GM21737 (cell line): ENCODE data around the gene TNNC2.

Source experiments
- ATAC-seq: cut with Tn5 transposase; IDR thresholded peaks from one replicate; pipeline ENCODE4 v1.9.1; 2021; ENCODE audit warnings: mild to moderate bottlenecking, moderate library complexity; ENCODE audit not compliant: unreplicated experiment

Gene TNNC2

GRCh38 chr20:45788351-45788750 lies 38.8 kb downstream of the TNNC2 start:
- no peak for ATAC-seq

DNA sequence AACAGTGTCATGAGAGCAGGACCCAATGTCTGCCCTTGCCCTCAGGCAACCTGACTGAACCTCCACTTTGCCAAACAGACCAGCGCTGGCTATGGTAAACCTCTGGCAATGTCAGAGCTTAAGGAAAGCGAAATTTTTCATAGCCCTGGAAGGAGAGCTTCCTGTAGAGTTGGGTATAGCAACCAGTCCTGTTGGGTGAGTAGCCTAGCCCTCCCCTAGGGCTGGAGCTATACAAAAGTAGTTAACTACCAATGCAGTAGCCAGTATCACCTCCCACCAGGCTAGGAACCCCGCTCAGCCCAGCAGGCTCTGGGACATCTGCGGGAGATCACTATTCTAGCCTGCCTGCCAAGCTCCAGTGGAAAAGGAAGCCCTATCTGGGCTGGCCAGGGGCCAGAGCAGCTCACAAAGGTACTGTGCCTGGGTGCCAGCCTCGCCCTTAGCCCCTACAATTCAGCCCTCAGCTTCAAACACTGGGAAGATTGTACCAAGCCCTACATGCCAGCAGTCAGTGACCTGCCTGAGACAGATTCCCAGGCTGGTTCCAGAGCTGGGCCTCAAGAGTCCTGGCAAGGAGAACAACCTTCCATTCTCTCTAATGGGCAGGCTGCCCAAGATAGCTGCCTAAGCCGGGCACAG lies 43.3 kb downstream of the TNNC2 start:
- ATAC-seq, result no peak

DNA sequence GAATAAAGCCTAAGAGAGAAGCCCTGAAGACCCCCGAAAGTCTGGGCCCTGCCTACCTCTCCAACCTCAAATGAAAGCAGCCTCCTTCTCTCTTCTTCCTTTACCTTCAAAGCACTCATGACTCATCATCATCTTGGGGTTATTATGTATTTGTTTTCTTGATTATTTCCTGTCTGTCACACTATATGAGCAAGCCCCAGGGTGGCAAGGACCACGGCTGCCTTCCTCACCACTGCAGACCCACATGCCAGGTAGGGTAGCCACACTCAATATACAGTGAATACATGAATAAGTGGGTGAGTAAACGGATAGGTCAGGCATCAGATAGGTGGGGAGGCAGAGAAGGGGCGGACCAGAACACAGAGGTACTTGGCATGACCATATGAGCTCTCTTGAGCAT lies 44.2 kb downstream of the TNNC2 start:
- no peak for ATAC-seq

GRCh38 chr20:45781391-45781931 lies 45.7 kb downstream of the TNNC2 start:
- no peak for ATAC-seq

GRCh38 chr20:45780159-45780558 lies 47.0 kb downstream of the TNNC2 start:
- no peak for ATAC-seq

DNA sequence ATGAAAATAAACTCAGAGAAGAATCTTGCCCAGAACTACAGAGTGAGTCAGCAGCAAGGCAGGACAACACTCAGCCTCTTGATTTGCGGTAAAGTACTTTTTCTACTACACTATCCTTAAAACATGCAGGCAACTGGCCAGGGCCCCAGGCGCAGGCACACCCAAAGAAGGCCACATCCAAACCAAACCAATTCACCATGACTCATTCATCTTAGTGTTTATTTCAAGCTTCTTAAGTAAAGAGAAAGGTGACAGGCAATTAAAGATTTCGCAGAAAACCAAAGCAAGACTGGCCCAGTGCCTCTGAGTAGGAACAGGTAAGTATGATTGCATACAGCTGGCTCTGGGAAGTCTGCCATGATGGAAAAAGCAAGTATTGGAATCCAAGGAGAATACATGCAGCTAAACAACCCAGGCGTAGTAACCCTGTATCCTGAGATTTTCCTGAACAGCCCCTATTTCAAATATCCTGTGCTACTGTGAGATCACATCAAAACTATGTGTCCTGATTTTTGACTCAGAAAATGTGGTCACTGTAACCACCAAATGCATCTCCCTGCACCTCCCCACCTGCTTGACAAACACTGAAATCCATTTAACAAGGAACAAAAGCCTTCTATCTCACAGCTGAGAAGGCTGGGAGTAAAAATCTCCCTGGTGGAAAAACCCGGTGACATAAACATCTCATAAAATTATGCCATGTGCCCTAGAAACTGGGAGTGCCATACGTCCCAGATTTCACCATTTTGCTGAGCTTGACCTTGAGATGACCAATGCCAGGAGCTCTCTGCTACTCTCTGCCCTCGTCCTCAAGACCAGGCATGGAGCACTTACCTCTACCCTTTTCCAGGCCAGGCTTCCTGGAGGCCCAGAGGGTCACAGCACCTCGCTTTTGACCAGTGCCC lies 47.8 kb downstream of the TNNC2 start:
- no peak for ATAC-seq

GRCh38 chr20:45776931-45777330 lies 50.2 kb downstream of the TNNC2 start:
- ATAC-seq, result no peak

- ATAC-seq, result no peak
These were observed 51.7 kb downstream of the TNNC2 start for GRCh38 chr20:45775411-45775810.

DNA sequence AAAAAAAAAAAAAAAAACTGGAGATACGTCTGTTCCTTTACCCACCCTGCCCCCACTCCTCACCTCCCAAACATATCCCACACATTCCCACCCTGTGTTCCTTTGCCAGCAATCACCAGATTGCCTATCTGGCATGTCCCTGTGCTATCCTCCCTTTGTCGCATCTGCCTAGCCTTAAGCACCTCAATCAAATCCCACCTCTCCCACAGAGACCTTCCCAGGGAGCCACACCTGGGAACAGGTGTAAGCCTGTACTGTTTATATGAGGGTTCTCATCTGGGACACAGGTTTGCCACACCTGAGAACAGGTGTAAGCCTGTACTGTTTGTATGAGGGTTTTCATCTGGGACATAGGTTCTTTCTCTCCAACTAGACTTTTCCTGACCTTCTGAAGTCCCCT lies 52.2 kb downstream of the TNNC2 start:
- ATAC-seq, result no peak
